Stimulated activated CD8-positive, alpha-beta memory T cell treated with anti-CD3 and anti-CD28 coated beads, Interleukin-15, amount 100 ng/mL, for 24 hours (primary cell): ENCODE measurements around the gene SHROOM3.

Experiments
- DNase-seq: peaks from one replicate; pipeline ENCODE4 v3.0.0-alpha.2; 2020; ENCODE audit warnings: low read depth

The SHROOM3 gene

DNA sequence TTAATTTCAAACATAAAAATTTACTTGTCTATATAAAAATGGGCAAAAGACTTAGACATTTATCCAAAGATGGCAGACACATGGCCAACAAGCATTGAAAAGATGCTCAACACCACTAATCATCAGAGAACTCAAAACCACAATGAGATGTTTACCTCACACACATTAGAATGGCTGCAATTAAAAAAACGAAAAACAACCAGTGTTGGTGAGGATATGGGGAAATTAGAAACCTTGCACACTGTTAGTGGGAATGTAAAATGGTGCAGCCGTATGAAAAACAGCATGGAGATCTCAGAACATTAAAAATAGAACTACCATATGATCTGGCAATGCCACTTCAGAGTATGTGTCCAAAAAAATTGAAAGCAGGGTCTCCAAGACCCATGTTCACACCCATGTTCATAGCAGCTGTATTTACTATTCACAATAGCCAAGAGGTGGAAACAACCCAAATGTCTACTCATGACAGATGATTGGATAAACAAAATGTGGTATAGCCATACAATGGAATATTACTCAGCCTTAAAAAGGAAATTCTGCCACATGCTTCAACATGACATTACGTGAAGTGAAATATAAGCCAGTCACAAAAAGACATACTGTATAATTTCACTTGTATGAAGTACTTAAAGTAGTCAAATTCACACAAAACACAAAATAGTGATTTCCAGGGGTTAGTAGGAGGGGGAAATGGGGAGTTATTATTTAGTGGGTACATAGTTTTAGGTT is 316.7 kb downstream of the SHROOM3 start:
- no peak for DNase-seq

DNA sequence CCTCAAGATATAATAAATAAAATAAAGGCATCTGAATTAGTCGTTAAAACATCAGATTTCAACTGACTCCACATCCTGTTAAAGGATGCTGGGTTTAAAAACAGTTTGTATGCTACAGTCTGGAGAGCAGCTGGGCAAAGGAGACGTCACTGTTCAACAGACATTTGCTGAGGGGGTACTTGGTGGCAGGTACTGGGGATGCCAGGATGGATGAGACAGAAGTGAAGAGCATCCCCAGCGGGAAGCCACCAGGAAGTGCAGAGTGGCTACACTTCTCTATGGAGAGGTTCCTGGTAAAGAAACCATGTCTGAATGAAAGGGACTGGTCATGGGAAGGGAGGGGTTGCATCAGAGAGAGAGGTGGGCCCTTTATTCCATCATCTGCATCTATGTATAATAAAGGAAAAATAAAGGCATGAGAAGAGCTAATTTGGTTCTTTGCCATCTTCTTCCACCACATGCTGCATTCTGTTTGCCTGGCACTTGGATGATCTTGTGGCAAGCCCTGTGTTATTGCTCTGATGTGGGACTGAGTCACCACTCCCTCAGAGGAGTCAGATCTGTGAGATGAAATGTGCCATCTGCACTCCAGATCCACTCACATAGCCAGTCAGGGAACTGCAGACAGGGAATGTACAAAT is 318.0 kb downstream of the SHROOM3 start:
- DNase-seq: no peak

GRCh38 chr4:76753814-76754213 is 318.8 kb downstream of the SHROOM3 start:
- DNase-seq: no peak

DNA sequence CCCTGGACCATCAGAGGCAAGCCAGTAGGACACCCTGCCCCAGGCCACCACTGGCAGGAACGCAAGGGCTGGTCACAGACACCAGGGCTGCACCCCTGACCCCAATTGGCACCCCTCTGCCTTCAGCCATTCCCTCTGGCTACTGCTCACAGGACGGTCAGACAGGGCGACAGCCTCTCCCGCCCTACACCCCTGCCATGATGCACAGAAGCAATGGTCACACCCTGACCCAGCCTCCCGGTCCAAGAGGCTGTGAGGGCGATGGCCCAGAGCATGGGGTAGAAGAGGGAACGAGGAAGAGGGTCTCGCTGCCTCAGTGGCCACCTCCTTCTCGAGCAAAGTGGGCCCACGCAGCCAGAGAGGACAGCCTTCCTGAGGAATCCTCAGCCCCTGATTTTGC is 319.4 kb downstream of the SHROOM3 start:
- DNase-seq: no peak

DNA sequence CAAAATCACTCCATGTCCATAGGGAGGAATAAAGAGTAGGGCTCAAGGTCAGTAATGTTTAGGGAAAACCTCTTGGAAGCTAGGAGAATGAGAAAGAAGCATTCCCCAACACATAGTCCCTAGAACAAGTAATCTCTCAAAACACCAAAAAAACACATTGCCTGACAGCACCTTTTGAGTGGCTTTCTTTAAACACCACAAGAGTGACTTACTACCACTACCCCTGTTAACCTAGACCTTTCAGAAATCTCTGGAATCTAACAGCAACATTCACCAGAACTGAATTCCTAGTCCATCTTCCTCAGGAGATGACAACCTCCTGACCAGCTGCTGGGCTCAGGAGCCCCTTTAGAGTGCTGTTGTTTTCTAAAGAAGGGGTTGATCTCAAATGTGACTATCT is 320.7 kb downstream of the SHROOM3 start:
- no peak for DNase-seq

DNA sequence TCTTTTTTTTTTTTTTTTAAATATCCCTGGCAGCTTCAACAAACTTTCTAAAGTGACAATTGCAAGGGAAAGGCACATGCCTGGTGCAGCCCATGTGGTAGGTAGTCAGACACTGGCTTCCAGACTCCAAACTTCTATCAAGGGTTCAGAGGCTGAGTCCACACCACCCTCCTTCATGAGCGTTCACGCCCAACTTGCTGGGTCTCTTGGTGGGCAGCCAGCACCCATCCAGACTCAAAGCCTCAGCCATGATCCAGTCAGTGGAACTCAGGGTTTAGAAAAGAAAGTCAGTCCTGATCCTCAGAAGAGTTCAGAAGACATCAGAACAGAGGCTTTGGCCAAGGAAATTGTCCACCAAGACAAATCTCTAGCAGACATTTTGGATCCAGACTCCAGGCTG is 321.4 kb downstream of the SHROOM3 start:
- DNase-seq: no peak

DNA sequence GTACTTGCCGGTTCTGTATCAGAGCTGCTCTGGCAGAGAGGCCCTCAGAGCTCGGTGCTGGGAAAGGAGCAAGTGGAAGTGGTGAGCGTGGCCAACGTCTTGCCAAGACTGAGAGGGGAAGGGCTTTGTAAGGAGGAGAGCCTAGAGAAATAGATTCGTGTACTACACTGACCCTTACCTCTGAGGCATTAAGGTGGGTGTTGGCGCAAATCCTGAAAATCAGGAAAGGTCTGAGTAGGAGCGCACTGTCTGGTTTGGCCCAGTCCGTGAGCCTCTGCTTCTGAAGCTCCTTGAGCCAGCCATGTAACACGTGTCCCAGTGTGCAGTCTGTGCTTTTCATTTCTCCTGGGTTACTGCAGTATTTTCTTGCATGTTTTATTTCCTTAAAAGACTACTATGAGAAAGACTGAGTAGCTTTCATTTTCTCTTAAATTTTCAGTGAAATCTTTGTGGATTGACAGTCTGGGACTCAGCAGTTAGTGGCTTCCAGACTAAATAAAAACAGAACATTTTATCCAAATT is 322.4 kb downstream of the SHROOM3 start:
- DNase-seq: no peak

- no peak for DNase-seq
These were observed 323.4 kb downstream of the SHROOM3 start for GRCh38 chr4:76758290-76758882.

DNA sequence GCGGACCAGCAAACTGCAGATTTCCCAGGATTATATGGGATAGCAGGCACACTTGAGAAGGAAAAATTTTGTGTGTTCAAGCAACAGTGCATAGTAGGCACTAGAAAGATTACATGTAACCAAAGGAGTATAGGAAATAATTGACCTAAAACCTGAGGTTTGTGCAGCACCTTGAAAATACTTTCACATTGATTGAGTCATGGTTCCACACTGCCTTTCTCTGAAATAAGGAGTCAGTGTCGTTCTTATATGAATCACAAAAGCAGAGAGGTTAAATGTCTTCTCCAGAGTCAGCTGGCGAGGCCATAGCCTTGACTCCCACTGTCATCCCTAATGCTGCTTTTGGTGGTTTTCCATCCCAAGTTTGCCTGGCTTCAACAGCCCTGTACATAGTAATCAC is 324.0 kb downstream of the SHROOM3 start:
- no peak for DNase-seq

GRCh38 chr4:76760193-76760592 is 325.2 kb downstream of the SHROOM3 start:
- DNase-seq: no peak

DNA sequence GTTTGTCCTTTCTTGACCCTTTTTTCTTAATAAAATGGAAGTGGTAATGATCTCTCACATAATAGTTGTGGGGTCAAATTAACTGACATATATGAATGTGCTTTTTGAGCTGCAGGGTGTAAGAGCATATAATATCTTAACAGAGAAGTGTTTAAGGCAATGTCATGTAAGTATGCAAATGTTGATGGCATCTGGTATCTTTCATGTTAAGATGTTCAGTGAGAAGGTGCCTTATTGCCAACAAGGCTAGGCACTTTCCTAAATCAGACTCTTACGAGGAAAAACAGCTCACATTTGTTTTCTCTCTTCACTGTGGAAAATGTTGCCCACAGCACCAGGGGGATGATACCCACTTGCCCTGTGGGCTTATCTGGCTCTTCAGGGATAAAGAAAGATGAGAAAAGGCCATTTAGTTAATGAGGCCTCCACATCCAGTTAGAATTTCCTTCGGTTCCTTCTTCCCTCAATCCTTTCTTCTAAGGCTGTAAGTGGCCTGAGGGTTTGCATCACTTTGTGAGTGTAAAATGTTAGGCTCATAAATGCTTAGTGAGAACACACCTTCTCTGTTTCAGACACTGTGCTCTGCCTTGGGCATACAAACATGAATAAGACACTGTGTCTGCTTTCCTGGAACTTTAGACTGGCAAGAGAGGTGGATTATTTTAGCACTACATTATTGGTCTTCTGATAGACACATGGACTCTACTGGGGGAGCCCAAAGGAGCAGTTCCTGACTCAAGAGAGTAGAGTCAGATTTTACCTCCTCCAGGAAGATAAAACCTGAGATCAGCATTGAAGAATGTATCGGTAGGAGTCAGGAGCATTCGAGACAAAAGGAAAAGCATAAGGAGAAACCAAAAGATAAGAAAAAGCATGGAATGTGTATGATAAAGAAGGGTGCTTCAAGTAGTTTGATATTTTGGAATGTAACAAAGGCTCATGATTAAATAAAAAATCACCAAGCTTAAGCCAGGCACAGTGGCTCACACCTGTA is 327.4 kb downstream of the SHROOM3 start:
- no peak for DNase-seq

GRCh38 chr4:76764251-76764650 is 329.2 kb downstream of the SHROOM3 start:
- DNase-seq: no peak

- DNase-seq: no peak
These were observed 330.6 kb downstream of the SHROOM3 start for GRCh38 chr4:76765473-76766183.

DNA sequence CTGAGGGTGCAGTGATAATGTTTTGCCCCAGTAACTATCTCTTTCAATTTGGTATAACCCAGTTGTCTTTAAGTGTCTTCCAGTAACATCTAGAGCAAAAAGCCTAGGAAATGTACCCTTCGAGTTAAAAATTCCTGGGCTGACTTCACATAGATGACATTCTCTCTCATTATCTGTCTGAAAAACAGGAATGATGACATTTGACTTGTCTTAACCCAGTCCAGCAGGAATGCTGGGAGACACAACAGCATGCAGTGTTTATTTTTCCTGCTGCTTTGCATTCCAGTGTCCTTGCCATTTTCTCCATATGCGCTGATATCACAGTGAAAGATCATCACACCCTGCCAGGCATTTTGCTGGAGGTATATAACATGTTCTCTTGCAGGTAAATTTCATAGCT is 333.0 kb downstream of the SHROOM3 start:
- DNase-seq: no peak

GRCh38 chr4:76772498-76773106 is 337.6 kb downstream of the SHROOM3 start:
- no peak for DNase-seq

GRCh38 chr4:76773766-76774165 is 338.7 kb downstream of the SHROOM3 start:
- no peak for DNase-seq

DNA sequence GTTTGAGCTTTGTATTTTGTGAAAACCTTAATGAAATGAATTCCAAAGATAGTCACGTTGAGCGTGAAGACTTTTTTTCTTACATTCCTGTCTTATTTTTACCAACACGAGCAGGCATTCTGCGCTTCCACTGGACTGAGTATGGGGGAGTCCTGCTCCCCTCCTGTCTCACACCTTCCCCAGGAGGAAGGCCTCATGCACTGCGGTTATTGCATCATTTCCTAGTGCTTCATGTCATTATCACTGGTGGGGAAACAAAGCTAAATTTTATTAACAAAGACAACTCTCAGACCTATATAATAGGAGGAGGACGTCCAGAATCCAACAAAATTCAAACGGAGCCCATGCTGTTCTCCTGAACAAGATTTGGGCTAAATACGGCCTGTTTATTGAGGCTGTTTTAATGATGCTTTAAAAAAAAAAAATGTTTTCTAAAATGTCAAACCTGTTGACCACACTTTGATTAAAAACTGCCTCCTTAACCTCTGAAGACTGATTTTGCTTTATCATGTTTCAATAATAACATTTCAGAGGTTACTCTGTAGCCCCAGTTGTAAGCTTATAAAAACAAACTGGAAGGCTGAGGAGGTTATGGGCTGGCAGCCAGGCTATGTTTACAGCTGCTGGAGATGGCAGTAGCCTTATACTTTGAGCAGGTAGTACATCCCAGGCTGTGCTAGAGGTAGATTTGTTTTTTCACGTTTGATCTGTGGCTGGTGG is 344.9 kb downstream of the SHROOM3 start:
- DNase-seq: no peak

GRCh38 chr4:76780781-76781697 is 346.0 kb downstream of the SHROOM3 start:
- no peak for DNase-seq
